Heart right ventricle (tissue), 16 donors: Measurements from ENCODE around the gene HES7. TPM values are rescaled to one million over a fixed set of nuclear protein-coding genes. Genes with fewer than 3 reads are reported as not detected.
A peak's percentile ranks its signal among the peaks of the same experiment; 100 is the strongest.

Experiments used
- ATAC-seq, 8 donors: fragments of 200-7000 bp; cut with Tn5 transposase; one replicate each; pipeline ENCODE4 v1.9.1; 2020; ENCODE audit warnings: mild to moderate bottlenecking in 8 of 8, moderate library complexity in 8 of 8, moderate number of reproducible peaks in 1 of 8
- DNase-seq, 2 donors: peaks; one replicate each; pipeline ENCODE4 v3.0.0-alpha.2; 2020
- H3K27ac ChIP-seq, 10 donors: fragments of 200-600 bp; sonication (generic) in 2 of 10; one replicate each; pipeline versions ENCODE4 v1.5.0 to v1.8.0; 2020 to 2022; ENCODE audit warnings: mild to moderate bottlenecking in 3 of 10
- H3K27me3 ChIP-seq, 7 donors: fragments of 200-600 bp; one replicate each; pipeline ENCODE4 v1.8.0; 2021 to 2022; ENCODE audit warnings: mild to moderate bottlenecking in 2 of 7
- H3K36me3 ChIP-seq, 9 donors: fragments of 200-600 bp; sonication (generic) in 1 of 9; one replicate each; pipeline versions ENCODE4 v1.5.0 to v1.8.0; 2020 to 2022; ENCODE audit warnings: mild to moderate bottlenecking in 2 of 9
- H3K4me1 ChIP-seq, 9 donors: fragments of 200-600 bp; sonication (generic) in 1 of 9; one replicate each; pipeline versions ENCODE4 v1.5.0 to v1.8.0; 2020 to 2022; ENCODE audit warnings: mild to moderate bottlenecking in 4 of 9
- H3K4me3 ChIP-seq, 10 donors: fragments of 200-600 bp; sonication (generic) in 2 of 10; one replicate each; pipeline versions ENCODE4 v1.5.0 to v1.8.0; 2020 to 2022; ENCODE audit warnings: mild to moderate bottlenecking in 7 of 10, moderate library complexity in 2 of 10
- H3K9me3 ChIP-seq, 11 donors: fragments of 200-600 bp in 10 of 11; sonication (generic) in 2 of 11; one replicate each; pipeline versions ENCODE4 v1.5.0 to v1.8.0; 2013 to 2022; ENCODE audit warnings: mild to moderate bottlenecking in 2 of 11, control low read depth in 1 of 11, moderate library complexity in 1 of 11
- WGBS, 2 donors: extraction: QIAGEN DNeasy Blood & Tissue Kit; methylation state at CpG; one replicate each; pipeline ENCODE4 v1.1.7; 2013; ENCODE audit warnings: inconsistent platforms in 1 of 2; 5-methylcytosine and 5-hydroxymethylcytosine counted together
- intact Hi-C, 10 donors: fragments of 100-400 bp; cut with DNase I; formaldehyde crosslinking; loops; one replicate each; pipeline versions ENCODE4 v1.11.1 to v1.14.2; 2022
- polyA plus RNA-seq, 2 donors: library from polyadenylated mRNA; stranded (reverse); fragments of 200-250 nt; gene quantifications; one replicate each; pipeline ENCODE4 v1.2.3, GENCODE V29; 2013
- total RNA-seq, 10 donors: library from RNA; stranded (reverse); fragmentation: NEBNext Ultra II Directional in 3 of 10; extraction: Animal tissue kit (Norgen Biotek cat#: 25700) in 3 of 10; gene quantifications; one replicate each; pipeline versions ENCODE4 v1.2.1 to v1.2.4, GENCODE V29; 2021 to 2023
- TF ChIP-seq, protein P1 (sequence below), 9 donors: fragments of 200-600 bp; sonication (generic) in 2 of 9; IDR thresholded peaks; one replicate each; pipeline versions ENCODE4 v1.5.0 to v1.8.0; 2021 to 2022; ENCODE audit warnings: antibody characterized with exemption in 9 of 9, mild to moderate bottlenecking in 5 of 9, moderate library complexity in 1 of 9
- donor health status: Arrhythmogenic right ventricular cardiomyopathy.
- donor health status: ischemic (EF 13 %, LVEDD 7.1; RV severe dilation, severe dysfunction).
- donor health status: healthy with polysubstance abuse.
- donor health status: DM: no; HTN: yes; CAD: no.
- donor health status: DM: no; HTN: no; CAD: no.
- donor health status: ischemic (EF 25% LVEDD 6.9; RV normal size, moderate dysfunction).
- donor health status: ischemic (EF 25% LVEDD 5.7; RV mildly dilated, moderate dysfunction).
- donor health status: healthy.
- donor health status: DM: yes; HTN: yes; CAD: no.
- donor health status: Ischemic cardiomyopathy.
- donor health status: ischemic (EF 35%, LVEDD 5.7; RV mildly dilated, moderate dysfunction).
- donor health status: nonischemic (EF 11% LVEDD 7.7; RV severe dilation, severe dysfunction).
- donor health status: DM: yes; HTN: yes; CAD: no.
- donor health status: PGD.
- donor health status: ischemic (EF 29% LVEDD 5.4; RV normal size, mild dysfunction).
- donor health status: nonischemic (EF 23%, LVEDD 6.1; RV moderate dilation, normal function).

The HES7 gene
- total and polyA plus RNA-seq, 12 donors, result 0.17 to 1.5 (median 0.42) TPM; not detected in 5

DNA sequence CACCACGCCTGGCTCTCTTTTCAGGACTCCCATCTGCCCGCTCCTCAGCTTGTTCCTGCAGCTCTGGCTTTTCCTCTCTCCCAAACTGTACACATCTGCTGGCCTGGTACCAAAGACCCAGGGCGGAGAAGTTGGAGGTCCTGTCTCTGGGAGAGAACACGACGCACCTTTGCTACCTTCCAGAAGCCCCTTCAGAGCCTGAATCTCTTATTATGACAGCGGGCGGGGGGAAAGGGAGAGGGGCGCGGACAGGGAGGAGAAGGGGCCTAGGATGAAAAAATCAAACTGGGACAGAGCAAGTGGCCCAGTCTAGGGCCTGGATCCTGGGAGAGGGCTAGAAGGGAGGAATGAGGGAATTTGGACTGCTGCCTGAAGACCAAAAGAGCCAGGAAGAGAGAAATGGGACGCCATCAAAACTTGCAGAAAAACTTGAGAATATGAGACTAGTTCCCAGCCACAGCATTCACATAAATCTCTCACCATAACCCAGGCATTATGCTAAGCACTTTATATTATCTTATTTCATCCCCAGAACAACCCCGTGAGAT is 30.8 kb upstream of the HES7 start:
- WGBS, 2 donors, result 7 to 8% methylated on average over 11 of the region's 11 CpGs
- no peak for DNase-seq
- H3K4me3 ChIP-seq, result peak overlapping the region; percentile 66 to 91 (median 81)
- no peak for ATAC-seq
- peaks cover 30 to 89% (median 57%) of the 10 kb centered on the region in 9 donors for H3K4me1 ChIP-seq
- intact Hi-C loops, result loop anchor here in 5 of 10 donors (1.0 to 10.0 kb wide), 9 partner anchors 16 to 320 kb away; partner anchors contain the start of genes ALOXE3 (in 1 of the 5), CYB5D1 (in 1 of the 5), HES7 (in 1 of the 5) and KDM6B (in 1 of the 5)
- H3K9me3 ChIP-seq, result no peaks in the 10 kb centered on the region
- peak overlapping the region; percentile 92 to 100 (median 100) for H3K27ac ChIP-seq
- peaks cover 4 to 25% (median 14%) of the 10 kb centered on the region in 9 donors for H3K36me3 ChIP-seq
- H3K27me3 ChIP-seq, result no peaks in the 10 kb centered on the region
- TF ChIP-seq, protein P1, sequence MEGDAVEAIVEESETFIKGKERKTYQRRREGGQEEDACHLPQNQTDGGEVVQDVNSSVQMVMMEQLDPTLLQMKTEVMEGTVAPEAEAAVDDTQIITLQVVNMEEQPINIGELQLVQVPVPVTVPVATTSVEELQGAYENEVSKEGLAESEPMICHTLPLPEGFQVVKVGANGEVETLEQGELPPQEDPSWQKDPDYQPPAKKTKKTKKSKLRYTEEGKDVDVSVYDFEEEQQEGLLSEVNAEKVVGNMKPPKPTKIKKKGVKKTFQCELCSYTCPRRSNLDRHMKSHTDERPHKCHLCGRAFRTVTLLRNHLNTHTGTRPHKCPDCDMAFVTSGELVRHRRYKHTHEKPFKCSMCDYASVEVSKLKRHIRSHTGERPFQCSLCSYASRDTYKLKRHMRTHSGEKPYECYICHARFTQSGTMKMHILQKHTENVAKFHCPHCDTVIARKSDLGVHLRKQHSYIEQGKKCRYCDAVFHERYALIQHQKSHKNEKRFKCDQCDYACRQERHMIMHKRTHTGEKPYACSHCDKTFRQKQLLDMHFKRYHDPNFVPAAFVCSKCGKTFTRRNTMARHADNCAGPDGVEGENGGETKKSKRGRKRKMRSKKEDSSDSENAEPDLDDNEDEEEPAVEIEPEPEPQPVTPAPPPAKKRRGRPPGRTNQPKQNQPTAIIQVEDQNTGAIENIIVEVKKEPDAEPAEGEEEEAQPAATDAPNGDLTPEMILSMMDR (IDR thresholded peaks at IDR 0.05), result no peak

DNA sequence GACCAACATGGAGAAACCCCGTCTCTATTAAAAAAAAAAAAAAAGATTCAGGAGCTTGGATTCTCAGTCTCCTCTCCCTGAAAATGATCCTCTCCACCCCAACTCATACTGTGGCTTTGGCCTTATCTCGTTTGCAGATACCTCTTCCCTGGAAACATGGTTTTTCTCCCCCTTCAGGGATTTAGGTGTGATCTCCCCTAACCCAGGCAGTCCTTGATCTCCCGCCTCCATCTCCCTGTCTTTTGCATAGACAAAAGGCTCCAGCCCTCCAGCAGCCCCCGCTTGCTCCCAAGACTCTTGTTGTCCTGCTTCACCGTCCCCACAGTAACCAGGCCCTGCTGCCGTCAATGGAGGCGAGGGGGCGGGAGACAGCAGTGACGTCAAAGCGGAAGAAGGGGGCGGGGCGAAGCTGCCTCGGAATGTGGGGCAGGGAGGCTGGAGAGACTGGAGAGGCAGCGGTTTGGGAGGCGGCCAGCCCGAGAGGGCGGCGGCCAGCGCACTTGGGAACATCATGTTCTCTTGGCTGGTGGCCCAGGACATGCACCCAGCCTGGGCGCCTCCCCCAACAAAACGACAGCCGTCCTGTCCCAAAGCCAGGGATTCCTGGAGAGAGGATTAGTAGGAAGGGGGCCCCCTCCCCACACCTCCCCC is 30.2 kb upstream of the HES7 start:
- TF ChIP-seq, protein P1 (IDR thresholded peaks at IDR 0.05), result no peak
- peak; percentile 100 for DNase-seq
- H3K27ac ChIP-seq, result peak overlapping the region; percentile 97 to 100 (median 100)
- intact Hi-C loops, result loop anchor here in 5 of 10 donors (1.0 to 10.0 kb wide), 8 partner anchors 15 to 319 kb away; partner anchors contain the start of genes ALOXE3 (in 1 of the 5), CYB5D1 (in 1 of the 5), KDM6B (in 1 of the 5) and NAA38 (in 1 of the 5)
- ATAC-seq, result peak; percentile 35 to 69 (median 66)
- H3K9me3 ChIP-seq, result no peaks in the 10 kb centered on the region
- WGBS, 2 donors, result 1 to 2% methylated on average over 22 of the region's 22 CpGs
- peak overlapping the region in 9 of 10 donors; percentile 66 to 96 (median 81) for H3K4me3 ChIP-seq
- H3K36me3 ChIP-seq, result peaks cover 10 to 25% (median 17%) of the 10 kb centered on the region in 9 donors
- H3K27me3 ChIP-seq, result no peaks in the 10 kb centered on the region
- H3K4me1 ChIP-seq, result peaks cover 36 to 83% (median 58%) of the 10 kb centered on the region in 9 donors

DNA sequence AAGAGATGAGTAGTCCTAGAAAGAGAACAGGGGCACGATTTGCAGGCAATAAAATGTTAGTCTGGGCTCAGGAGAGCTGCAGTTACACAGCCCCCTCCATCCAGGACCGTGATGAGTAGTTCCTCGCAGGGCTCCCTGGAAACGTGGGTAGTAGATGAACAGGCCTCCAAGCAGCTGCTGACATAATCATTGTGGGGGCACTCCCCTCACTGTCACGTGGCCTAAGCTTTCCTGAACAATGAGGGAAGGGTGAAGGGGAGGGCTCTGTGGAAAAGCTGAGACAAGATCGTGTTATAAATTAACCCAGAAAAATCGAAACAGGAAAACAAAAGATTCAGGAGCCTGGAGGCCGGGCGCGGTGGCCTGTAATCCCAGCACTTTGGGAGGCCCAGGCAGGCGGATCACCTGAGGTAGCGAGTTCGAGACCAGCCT is 29.6 kb upstream of the HES7 start:
- peaks cover 13 to 29% (median 22%) of the 10 kb centered on the region in 9 donors for H3K36me3 ChIP-seq

More for the DNA sequence above, 29.6 kb upstream of the HES7 start:
- whole genome bisulfite sequencing, 2 donors, result 17 to 22% methylated on average over 13 of the region's 13 CpGs
- H3K27me3 ChIP-seq, result no peaks in the 10 kb centered on the region
- ATAC-seq (peak in 7 of 8 donors; percentile 7 to 39 (median 19)), DNase-seq (peak; percentile 59 to 87)
- peak overlapping the region; percentile 97 to 100 (median 100) for H3K27ac ChIP-seq
- H3K4me1 ChIP-seq, result peaks cover 33 to 80% (median 59%) of the 10 kb centered on the region in 9 donors
- TF ChIP-seq, protein P1 (IDR thresholded peaks at IDR 0.05), result no peak
- intact Hi-C loops, result loop anchor here in 4 of 10 donors (5.0 to 10.0 kb wide), 4 partner anchors 299 to 319 kb away; partner anchors contain the start of genes CYB5D1 (in 1 of the 4), KDM6B (in 1 of the 4), NAA38 (in 1 of the 4) and TMEM88 (in 1 of the 4)
- no peaks in the 10 kb centered on the region for H3K9me3 ChIP-seq
- H3K4me3 ChIP-seq, result peak overlapping the region in 9 of 10 donors; percentile 26 to 96 (median 78)
